K562 (cell line): ENCODE measurements around the gene LRRC8A. TPM values are rescaled to one million over a fixed set of nuclear protein-coding genes. Genes with fewer than 3 reads are reported as not detected.
A peak's percentile ranks its signal among the peaks of the same experiment; 100 is the strongest.

Experiments used
- ARID1B ChIP-seq: fragments of 450-650 bp; IDR thresholded peaks from 2 replicates; pipeline ENCODE4 v1.6.1; 2016; ENCODE audit warnings: antibody characterized with exemption, mild to moderate bottlenecking, inconsistent platforms
- CBX3 ChIP-seq, 2 experiments: IDR thresholded peaks; 1 replicate in 1 of 2; 2 replicates in 1 of 2; pipeline ENCODE4 v1.6.1; 2012; ENCODE audit warnings: inconsistent platforms in 2 of 2, low read length in 2 of 2, borderline replicate concordance in 1 of 2, control low read depth in 1 of 2
- KAT8 ChIP-seq: fragments of 450-650 bp; IDR thresholded peaks from 2 replicates; pipeline ENCODE4 v1.6.1; 2016; ENCODE audit warnings: low read depth, mild to moderate bottlenecking
- MCM7 ChIP-seq, 2 experiments: fragments of 450-650 bp; IDR thresholded peaks; 2 replicates each; pipeline ENCODE4 v1.6.1; 2016 to 2018
- NFIX ChIP-seq: fragments of 250-450 bp; sonication (Bioruptor Pico); IDR thresholded peaks from 2 replicates; pipeline ENCODE4 v1.4.0; 2020; ENCODE audit warnings: low read depth, mild to moderate bottlenecking, moderate library complexity
- NONO ChIP-seq, 2 experiments: fragments of 200-400 bp in 1 of 2; fragments of 450-650 bp in 1 of 2; formaldehyde crosslinking in 1 of 2; IDR thresholded peaks; 2 replicates each; pipeline ENCODE4 v1.6.1; 2017; ENCODE audit warnings: low read depth in 2 of 2, mild to moderate bottlenecking in 2 of 2, moderate library complexity in 2 of 2, low read length in 1 of 2
- NR2C2 ChIP-seq, 2 experiments: fragments of 200-800 bp in 1 of 2; sonication (Bioruptor generic) in 1 of 2; sonication (generic) in 1 of 2; formaldehyde crosslinking in 1 of 2; IDR thresholded peaks; 2 replicates each; pipeline versions ENCODE4 v1.6.1 to v1.8.0; 2016 to 2022; ENCODE audit warnings: mild to moderate bottlenecking in 1 of 2, missing compliant biosample characterization in 1 of 2, missing genetic modification characterization in 1 of 2, missing genetic modification reagents in 1 of 2
- NR2F6 ChIP-seq: fragments of 450-650 bp; formaldehyde crosslinking; IDR thresholded peaks from 2 replicates; pipeline ENCODE4 v1.4.0; 2020; ENCODE audit warnings: mild to moderate bottlenecking
- RAD21 ChIP-seq, 2 experiments: fragments of 250-450 bp in 1 of 2; fragments of 450-650 bp in 1 of 2; sonication (Bioruptor Pico) in 1 of 2; formaldehyde crosslinking in 1 of 2; IDR thresholded peaks in 1 of 2; conservative IDR thresholded peaks in 1 of 2; 2 replicates each; pipeline versions ENCODE4 v1.4.0 to v1.8.0; 2020 to 2022; ENCODE audit warnings: mild to moderate bottlenecking in 2 of 2, moderate library complexity in 1 of 2
- SMC3 ChIP-seq: conservative IDR thresholded peaks from 2 replicates; pipeline ENCODE4 v1.6.1; 2011; ENCODE audit warnings: low read depth, low read length, improper control_type of control experiment; ENCODE audit not compliant: insufficient read depth
- TAF15 ChIP-seq: fragments of 200-400 bp; formaldehyde crosslinking; IDR thresholded peaks from 2 replicates; pipeline ENCODE4 v1.6.1; 2017; ENCODE audit warnings: mild to moderate bottlenecking, low read depth, low read length, moderate library complexity
- TCF3 ChIP-seq: sonication (generic); formaldehyde crosslinking; IDR thresholded peaks from 2 replicates; pipeline ENCODE4 v1.4.0; 2020; ENCODE audit warnings: mild to moderate bottlenecking, missing genetic modification reagents
- ZFP36 ChIP-seq: fragments of 150-350 bp; IDR thresholded peaks from 2 replicates; pipeline ENCODE4 v1.6.1; 2018; ENCODE audit warnings: low read length, low read depth; ENCODE audit not compliant: partially characterized antibody
- ZNF76 ChIP-seq: fragments of 250-450 bp; sonication (Bioruptor Pico); IDR thresholded peaks from 2 replicates; pipeline ENCODE4 v1.4.0; 2020; ENCODE audit warnings: mild to moderate bottlenecking, moderate library complexity, borderline replicate concordance
- polyA plus RNA-seq, 8 experiments: library from polyadenylated mRNA; depleted of rRNA in 4 of 8; stranded (reverse) in 5 of 8; unstranded in 3 of 8; fragments of >200 nt; fragmentation: Nextera tagmentation in 2 of 8; fragmentation: Illumina TruSeq in 1 of 8; extraction: Ambion mirVana in 2 of 8; extraction: Trizol in 1 of 8; gene quantifications; 2 replicates each; pipeline versions ENCODE4 v1.2.1 to v1.2.3, GENCODE V29; 2011 to 2014; ENCODE audit warnings: inconsistent platforms in 1 of 8, missing spikeins in 1 of 8
- total RNA-seq, 7 experiments: library from RNA; depleted of rRNA in 6 of 7; stranded (reverse); fragments of >200 nt in 6 of 7; fragmentation: Illumina TruSeq in 2 of 7; extraction: Trizol in 2 of 7; gene quantifications; 2 replicates each; pipeline versions ENCODE4 v1.2.1 to v1.2.3, GENCODE V29; 2011 to 2021; ENCODE audit warnings: low replicate concordance in 1 of 7
- TF ChIP-seq, protein P1 (sequence below): fragments of 450-650 bp; formaldehyde crosslinking; IDR thresholded peaks from 2 replicates; pipeline ENCODE4 v1.4.0; 2022; ENCODE audit warnings: missing genetic modification characterization
- TF ChIP-seq, protein P2 (sequence below): fragments of 450-650 bp; formaldehyde crosslinking; IDR thresholded peaks from 2 replicates; pipeline ENCODE4 v1.4.0; 2022; ENCODE audit warnings: missing genetic modification characterization
- TF ChIP-seq, protein P3 (sequence below): sonication (generic); formaldehyde crosslinking; IDR thresholded peaks from 2 replicates; pipeline ENCODE4 v1.8.1; 2023; ENCODE audit warnings: missing genetic modification reagents, mild to moderate bottlenecking, borderline replicate concordance
- TF ChIP-seq, protein P4 (sequence below): fragments of 250-450 bp; sonication (Bioruptor Pico); IDR thresholded peaks from 2 replicates; pipeline ENCODE4 v1.8.0; 2021; ENCODE audit warnings: borderline replicate concordance, mild to moderate bottlenecking, moderate library complexity; ENCODE audit not compliant: poor library complexity, severe bottlenecking

LRRC8A gene
- total and polyA plus RNA-seq, 9 of the 15 experiments (the other 6 are each of a cell fraction or from before 2014, with no cell fraction given): 2.9 to 24.7 (median 8.9) TPM

DNA sequence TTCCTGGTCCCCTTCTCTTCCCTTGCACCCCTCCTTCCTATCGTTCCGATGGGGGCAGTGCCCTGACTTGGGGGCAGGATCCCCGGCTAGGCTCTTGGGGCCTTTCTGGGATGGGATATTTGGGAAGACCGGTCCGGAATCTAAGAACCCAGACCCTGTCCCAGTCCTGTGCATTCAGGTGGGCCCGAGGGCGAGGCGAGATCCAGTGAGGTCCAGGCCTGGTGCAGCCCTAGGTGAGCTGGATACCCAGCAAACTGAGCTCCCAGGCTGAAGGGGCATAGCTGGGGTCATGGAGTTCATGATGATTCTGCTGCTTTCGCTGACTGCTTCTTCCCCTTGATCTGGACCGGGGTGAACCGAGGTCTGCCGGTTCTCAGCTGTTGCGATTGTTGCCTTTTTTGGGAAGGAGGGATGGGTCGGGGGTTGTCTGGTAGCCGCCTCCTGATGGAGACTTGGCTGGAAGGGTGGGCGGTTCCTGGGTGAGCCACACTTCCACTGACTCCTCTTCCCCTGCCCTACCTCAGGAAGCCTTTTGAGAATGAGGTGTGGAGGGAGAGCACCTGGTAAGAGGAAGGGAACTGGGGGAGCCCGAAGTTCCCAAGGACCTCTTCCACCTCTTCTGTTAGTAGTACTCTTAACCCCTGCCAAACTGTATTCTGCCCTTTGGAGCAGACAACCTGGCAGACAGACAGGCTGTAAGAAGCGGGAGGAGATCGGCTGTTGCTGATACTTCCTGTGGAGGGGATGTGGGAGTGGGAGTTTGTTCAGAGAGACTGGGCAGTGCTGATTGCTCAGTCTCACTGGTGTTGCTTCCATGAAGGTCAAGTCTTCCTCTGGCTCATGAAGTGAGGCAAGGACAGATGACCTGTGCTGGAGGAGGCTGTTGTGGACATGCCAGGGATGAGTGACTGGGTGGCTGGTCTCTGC, 1.0 kb downstream of the LRRC8A start (continued):
- TF ChIP-seq, protein P1, sequence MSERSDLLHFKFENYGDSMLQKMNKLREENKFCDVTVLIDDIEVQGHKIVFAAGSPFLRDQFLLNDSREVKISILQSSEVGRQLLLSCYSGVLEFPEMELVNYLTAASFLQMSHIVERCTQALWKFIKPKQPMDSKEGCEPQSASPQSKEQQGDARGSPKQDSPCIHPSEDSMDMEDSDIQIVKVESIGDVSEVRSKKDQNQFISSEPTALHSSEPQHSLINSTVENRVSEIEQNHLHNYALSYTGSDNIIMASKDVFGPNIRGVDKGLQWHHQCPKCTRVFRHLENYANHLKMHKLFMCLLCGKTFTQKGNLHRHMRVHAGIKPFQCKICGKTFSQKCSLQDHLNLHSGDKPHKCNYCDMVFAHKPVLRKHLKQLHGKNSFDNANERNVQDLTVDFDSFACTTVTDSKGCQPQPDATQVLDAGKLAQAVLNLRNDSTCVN (CRISPR knock-in tag): no peak
- TF ChIP-seq, protein P2, sequence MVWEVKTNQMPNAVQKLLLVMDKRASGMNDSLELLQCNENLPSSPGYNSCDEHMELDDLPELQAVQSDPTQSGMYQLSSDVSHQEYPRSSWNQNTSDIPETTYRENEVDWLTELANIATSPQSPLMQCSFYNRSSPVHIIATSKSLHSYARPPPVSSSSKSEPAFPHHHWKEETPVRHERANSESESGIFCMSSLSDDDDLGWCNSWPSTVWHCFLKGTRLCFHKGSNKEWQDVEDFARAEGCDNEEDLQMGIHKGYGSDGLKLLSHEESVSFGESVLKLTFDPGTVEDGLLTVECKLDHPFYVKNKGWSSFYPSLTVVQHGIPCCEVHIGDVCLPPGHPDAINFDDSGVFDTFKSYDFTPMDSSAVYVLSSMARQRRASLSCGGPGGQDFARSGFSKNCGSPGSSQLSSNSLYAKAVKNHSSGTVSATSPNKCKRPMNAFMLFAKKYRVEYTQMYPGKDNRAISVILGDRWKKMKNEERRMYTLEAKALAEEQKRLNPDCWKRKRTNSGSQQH (CRISPR knock-in tag): no peak
- TF ChIP-seq ZNF76 (CRISPR knock-in tag) (no peak), NR2F6 (CRISPR knock-in tag) (no peak), SMC3 (no peak), TAF15 (no peak), NFIX (CRISPR knock-in tag) (no peak), MCM7 (IDR thresholded peaks at IDR 0.05) (no peak), RAD21 (CRISPR knock-in tag; conservative IDR thresholded peaks at IDR 0.05 in 1 of 2, IDR thresholded peaks at IDR 0.05 in 1 of 2) (no peak), ARID1B (peak; percentile 61), ZFP36 (peak; percentile 15), NR2C2 (CRISPR knock-in tag; IDR thresholded peaks at IDR 0.05) (no peak), NR2C2 (tag; IDR thresholded peaks at IDR 0.05) (no peak; the same call in 1 of the 2 replicates), TCF3 (CRISPR knock-in tag) (peak; percentile 53), NONO (IDR thresholded peaks at IDR 0.05; ENCODE audit: low read depth in 2 of 2, low read length in 1 of 2) (no peak), KAT8 (no peak), CBX3 (IDR thresholded peaks at IDR 0.05; ENCODE audit: borderline replicate concordance in 1 of 2, low read length in 2 of 2) (no peak)
- TF ChIP-seq, protein P3, sequence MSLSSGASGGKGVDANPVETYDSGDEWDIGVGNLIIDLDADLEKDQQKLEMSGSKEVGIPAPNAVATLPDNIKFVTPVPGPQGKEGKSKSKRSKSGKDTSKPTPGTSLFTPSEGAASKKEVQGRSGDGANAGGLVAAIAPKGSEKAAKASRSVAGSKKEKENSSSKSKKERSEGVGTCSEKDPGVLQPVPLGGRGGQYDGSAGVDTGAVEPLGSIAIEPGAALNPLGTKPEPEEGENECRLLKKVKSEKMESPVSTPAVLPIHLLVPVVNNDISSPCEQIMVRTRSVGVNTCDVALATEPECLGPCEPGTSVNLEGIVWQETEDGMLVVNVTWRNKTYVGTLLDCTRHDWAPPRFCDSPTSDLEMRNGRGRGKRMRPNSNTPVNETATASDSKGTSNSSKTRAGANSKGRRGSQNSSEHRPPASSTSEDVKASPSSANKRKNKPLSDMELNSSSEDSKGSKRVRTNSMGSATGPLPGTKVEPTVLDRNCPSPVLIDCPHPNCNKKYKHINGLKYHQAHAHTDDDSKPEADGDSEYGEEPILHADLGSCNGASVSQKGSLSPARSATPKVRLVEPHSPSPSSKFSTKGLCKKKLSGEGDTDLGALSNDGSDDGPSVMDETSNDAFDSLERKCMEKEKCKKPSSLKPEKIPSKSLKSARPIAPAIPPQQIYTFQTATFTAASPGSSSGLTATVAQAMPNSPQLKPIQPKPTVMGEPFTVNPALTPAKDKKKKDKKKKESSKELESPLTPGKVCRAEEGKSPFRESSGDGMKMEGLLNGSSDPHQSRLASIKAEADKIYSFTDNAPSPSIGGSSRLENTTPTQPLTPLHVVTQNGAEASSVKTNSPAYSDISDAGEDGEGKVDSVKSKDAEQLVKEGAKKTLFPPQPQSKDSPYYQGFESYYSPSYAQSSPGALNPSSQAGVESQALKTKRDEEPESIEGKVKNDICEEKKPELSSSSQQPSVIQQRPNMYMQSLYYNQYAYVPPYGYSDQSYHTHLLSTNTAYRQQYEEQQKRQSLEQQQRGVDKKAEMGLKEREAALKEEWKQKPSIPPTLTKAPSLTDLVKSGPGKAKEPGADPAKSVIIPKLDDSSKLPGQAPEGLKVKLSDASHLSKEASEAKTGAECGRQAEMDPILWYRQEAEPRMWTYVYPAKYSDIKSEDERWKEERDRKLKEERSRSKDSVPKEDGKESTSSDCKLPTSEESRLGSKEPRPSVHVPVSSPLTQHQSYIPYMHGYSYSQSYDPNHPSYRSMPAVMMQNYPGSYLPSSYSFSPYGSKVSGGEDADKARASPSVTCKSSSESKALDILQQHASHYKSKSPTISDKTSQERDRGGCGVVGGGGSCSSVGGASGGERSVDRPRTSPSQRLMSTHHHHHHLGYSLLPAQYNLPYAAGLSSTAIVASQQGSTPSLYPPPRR: no peak
- TF ChIP-seq, protein P4, sequence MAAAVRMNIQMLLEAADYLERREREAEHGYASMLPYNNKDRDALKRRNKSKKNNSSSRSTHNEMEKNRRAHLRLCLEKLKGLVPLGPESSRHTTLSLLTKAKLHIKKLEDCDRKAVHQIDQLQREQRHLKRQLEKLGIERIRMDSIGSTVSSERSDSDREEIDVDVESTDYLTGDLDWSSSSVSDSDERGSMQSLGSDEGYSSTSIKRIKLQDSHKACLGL (CRISPR knock-in tag): no peak
